ENCODE results near the gene YY1. TPM values are rescaled to one million over a fixed set of nuclear protein-coding genes. Genes with fewer than 3 reads are reported as not detected.

Gene YY1
- total and polyA plus RNA-seq, 2 experiments from 2014 or later, result 38.2 to 43.3 TPM

- no peaks in the 10 kb centered on the region for H3K36me3 ChIP-seq (ENCODE audit: low read depth)
- peak overlapping the region; percentile 84 for H3K4me3 ChIP-seq
- peaks cover 52% of the 10 kb centered on the region for H3K79me2 ChIP-seq (ENCODE audit: insufficient read depth)
- peak overlapping the region; percentile 50 for H3K27ac ChIP-seq
- no peaks in the 10 kb centered on the region for H3K9me3 ChIP-seq (ENCODE audit: low read depth)
- H2AFZ ChIP-seq, result peak overlapping the region; percentile 97
- no peaks in the 10 kb centered on the region for H4K20me1 ChIP-seq (ENCODE audit: insufficient read depth)
- in situ Hi-C loops (cut with MboI), result no loop called here
- peak overlapping the region; percentile 95 for H3K4me2 ChIP-seq (ENCODE audit: unreplicated experiment)
- no peaks in the 10 kb centered on the region for H3K9me2 ChIP-seq (ENCODE audit: insufficient read depth)
- TF ChIP-seq EZH2 (IDR thresholded peaks at IDR 0.05; ENCODE audit: insufficient read depth, poor library complexity, severe bottlenecking) (no peak), EZH2phosphoT487 (IDR thresholded peaks at IDR 0.05; ENCODE audit: insufficient read depth, low read depth) (no peak)
- 17 to 18% methylated on average over 15 of the region's 15 CpGs for WGBS, 2 experiments (ENCODE audit: low coverage in 1 of 2, low lambda C conversion rate in 2 of 2, missing lambda C conversion rate in 2 of 2)
- H3K9ac ChIP-seq, result peak overlapping the region; percentile 80
- no peaks in the 10 kb centered on the region for H3F3A ChIP-seq (ENCODE audit: insufficient read depth)
- DNase-seq, result peak; percentile 82
- H3K4me1 ChIP-seq (ENCODE audit: insufficient read depth), result peaks cover 14% of the 10 kb centered on the region
- H3K27me3 ChIP-seq (replicated peaks; ENCODE audit: insufficient read depth), result no peaks in the 10 kb centered on the region
These were observed 17.3 kb upstream of the YY1 start for GRCh38 chr14:100221533-100222223.

- peak overlapping the region; percentile 95 for H3K4me2 ChIP-seq (ENCODE audit: unreplicated experiment)
- peak overlapping the region; percentile 84 for H3K4me3 ChIP-seq
- TF ChIP-seq EZH2 (IDR thresholded peaks at IDR 0.05; ENCODE audit: insufficient read depth, poor library complexity, severe bottlenecking) (no peak), EZH2phosphoT487 (IDR thresholded peaks at IDR 0.05; ENCODE audit: insufficient read depth, low read depth) (no peak)
- DNase-seq, result no peak
- H3K9me2 ChIP-seq (ENCODE audit: insufficient read depth), result no peaks in the 10 kb centered on the region
- 91 to 92% methylated on average over 13 to 14 of the region's 14 CpGs for WGBS, 2 experiments (ENCODE audit: low coverage in 1 of 2, low lambda C conversion rate in 2 of 2, missing lambda C conversion rate in 2 of 2)
- H3K36me3 ChIP-seq (ENCODE audit: low read depth), result no peaks in the 10 kb centered on the region
- peaks cover 14% of the 10 kb centered on the region for H3K4me1 ChIP-seq (ENCODE audit: insufficient read depth)
- H4K20me1 ChIP-seq (ENCODE audit: insufficient read depth), result no peaks in the 10 kb centered on the region
- in situ Hi-C loops (cut with MboI), result no loop called here
- H3K27me3 ChIP-seq (replicated peaks; ENCODE audit: insufficient read depth), result no peaks in the 10 kb centered on the region
- H3K9me3 ChIP-seq (ENCODE audit: low read depth), result no peaks in the 10 kb centered on the region
- H3K9ac ChIP-seq, result peak overlapping the region; percentile 80; the same call in 1 of the 2 replicates
- H3F3A ChIP-seq (ENCODE audit: insufficient read depth), result no peaks in the 10 kb centered on the region
- no peak overlapping the region for H3K27ac ChIP-seq
- peak overlapping the region; percentile 97 for H2AFZ ChIP-seq
- H3K79me2 ChIP-seq (ENCODE audit: insufficient read depth), result peaks cover 60% of the 10 kb centered on the region
These were observed 16.5 kb upstream of the YY1 start for GRCh38 chr14:100222224-100223093.

- H3F3A ChIP-seq (ENCODE audit: insufficient read depth), result no peaks in the 10 kb centered on the region
- TF ChIP-seq EZH2phosphoT487 (IDR thresholded peaks at IDR 0.05; ENCODE audit: insufficient read depth, low read depth) (no peak), EZH2 (IDR thresholded peaks at IDR 0.05; ENCODE audit: insufficient read depth, poor library complexity, severe bottlenecking) (no peak)
- no peak overlapping the region for H3K4me2 ChIP-seq (ENCODE audit: unreplicated experiment)
- no peak for DNase-seq
- peaks cover 71% of the 10 kb centered on the region for H3K79me2 ChIP-seq (ENCODE audit: insufficient read depth)
- no peak overlapping the region for H3K4me3 ChIP-seq
- H3K9me2 ChIP-seq (ENCODE audit: insufficient read depth), result no peaks in the 10 kb centered on the region
- H4K20me1 ChIP-seq (ENCODE audit: insufficient read depth), result no peaks in the 10 kb centered on the region
- 91 to 92% methylated on average over 12 of the region's 12 CpGs for WGBS, 2 experiments (ENCODE audit: low coverage in 1 of 2, low lambda C conversion rate in 2 of 2, missing lambda C conversion rate in 2 of 2)
- no peaks in the 10 kb centered on the region for H3K9me3 ChIP-seq (ENCODE audit: low read depth)
- no peaks in the 10 kb centered on the region; the same call in 1 of the 2 replicates for H3K36me3 ChIP-seq (ENCODE audit: low read depth)
- no peaks in the 10 kb centered on the region for H3K27me3 ChIP-seq (replicated peaks; ENCODE audit: insufficient read depth)
- no peak overlapping the region for H3K9ac ChIP-seq
- peaks cover 14% of the 10 kb centered on the region for H3K4me1 ChIP-seq (ENCODE audit: insufficient read depth)
- no peak overlapping the region for H2AFZ ChIP-seq
- in situ Hi-C loops (cut with MboI), result no loop called here
- no peak overlapping the region for H3K27ac ChIP-seq
These were observed 15.4 kb upstream of the YY1 start for GRCh38 chr14:100223332-100224201.

Data from GM23248 (cell line).